ENCODE data around the gene PTPRR. TPM values are rescaled to one million over a fixed set of nuclear protein-coding genes. Genes with fewer than 3 reads are reported as not detected.

PTPRR gene
- total RNA-seq, 4 donors from 2014 or later = not detected

- no peak for TF ChIP-seq POLR2A (IDR thresholded peaks at IDR 0.05)
- TF ChIP-seq EP300 (IDR thresholded peaks at IDR 0.05) = no peak
- no peak for TF ChIP-seq CTCF (IDR thresholded peaks at IDR 0.05)
- TF ChIP-seq POLR2AphosphoS5 (IDR thresholded peaks at IDR 0.05) = no peak
- Histone ChIP-seq H3K4me1 (no peaks in the 10 kb centered on the region), H3K9me3 (no peaks in the 10 kb centered on the region), H3K27ac (no peak overlapping the region), H3K27me3 (no peaks in the 10 kb centered on the region), H3K4me3 (no peak overlapping the region), H3K36me3 (no peaks in the 10 kb centered on the region)
- DNase-seq (ENCODE audit: low spot score in 2 of 2) = no peak
- WGBS = 100% methylated on average over 1 of the region's 1 CpG
Observed at GRCh38 chr12:70895956-70896355, 24.6 kb downstream of the PTPRR start.

GRCh38 chr12:70892593-70892992, 27.9 kb downstream of the PTPRR start:
- H3K36me3 ChIP-seq = no peaks in the 10 kb centered on the region
- no peaks in the 10 kb centered on the region for H3K9me3 ChIP-seq
- no peaks in the 10 kb centered on the region for H3K27me3 ChIP-seq
- WGBS = 89% methylated on average over 5 of the region's 5 CpGs
- no peak overlapping the region for H3K4me3 ChIP-seq
- no peaks in the 10 kb centered on the region for H3K4me1 ChIP-seq
- H3K27ac ChIP-seq = no peak overlapping the region
- TF ChIP-seq POLR2AphosphoS5 (IDR thresholded peaks at IDR 0.05) (no peak), POLR2A (IDR thresholded peaks at IDR 0.05) (no peak), CTCF (IDR thresholded peaks at IDR 0.05) (no peak), EP300 (IDR thresholded peaks at IDR 0.05) (no peak)
- no peak for DNase-seq (ENCODE audit: low spot score in 2 of 2)

GRCh38 chr12:70890895-70891832, 29.4 kb downstream of the PTPRR start:
- TF ChIP-seq CTCF (IDR thresholded peaks at IDR 0.05) = no peak
- no peak for TF ChIP-seq POLR2AphosphoS5 (IDR thresholded peaks at IDR 0.05)
- TF ChIP-seq POLR2A (IDR thresholded peaks at IDR 0.05) = no peak
- no peaks in the 10 kb centered on the region for H3K4me1 ChIP-seq
- H3K4me3 ChIP-seq = no peak overlapping the region
- no peaks in the 10 kb centered on the region for H3K9me3 ChIP-seq
- DNase-seq (ENCODE audit: low spot score in 2 of 2) = no peak
- no peaks in the 10 kb centered on the region for H3K27me3 ChIP-seq
- 22% methylated on average over 1 of the region's 1 CpG for WGBS
- no peak overlapping the region for H3K27ac ChIP-seq
- no peaks in the 10 kb centered on the region for H3K36me3 ChIP-seq

GRCh38 chr12:70885956-70886355, 34.6 kb downstream of the PTPRR start:
- DNase-seq (ENCODE audit: low spot score in 2 of 2) = no peak
- Histone ChIP-seq H3K4me1 (no peaks in the 10 kb centered on the region), H3K27me3 (no peaks in the 10 kb centered on the region), H3K9me3 (no peaks in the 10 kb centered on the region), H3K36me3 (no peaks in the 10 kb centered on the region), H3K27ac (no peak overlapping the region), H3K4me3 (no peak overlapping the region)
- WGBS = 51% methylated on average over 3 of the region's 3 CpGs
- TF ChIP-seq POLR2AphosphoS5 (IDR thresholded peaks at IDR 0.05) (no peak), POLR2A (IDR thresholded peaks at IDR 0.05) (no peak), CTCF (IDR thresholded peaks at IDR 0.05) (no peak), EP300 (IDR thresholded peaks at IDR 0.05) (no peak)

- no peak overlapping the region for H3K4me3 ChIP-seq
- no peaks in the 10 kb centered on the region for H3K9me3 ChIP-seq
- H3K4me1 ChIP-seq = no peaks in the 10 kb centered on the region
- no peaks in the 10 kb centered on the region for H3K27me3 ChIP-seq
- DNase-seq (ENCODE audit: low spot score in 2 of 2) = no peak
- 15% methylated on average over 1 of the region's 1 CpG for WGBS
- TF ChIP-seq POLR2A (IDR thresholded peaks at IDR 0.05) (no peak), EP300 (IDR thresholded peaks at IDR 0.05) (no peak), POLR2AphosphoS5 (IDR thresholded peaks at IDR 0.05) (no peak), CTCF (IDR thresholded peaks at IDR 0.05) (no peak)
- H3K36me3 ChIP-seq = no peaks in the 10 kb centered on the region
- no peak overlapping the region for H3K27ac ChIP-seq
Observed at GRCh38 chr12:70883855-70884254, 36.7 kb downstream of the PTPRR start.

Data from suprapubic skin (tissue), 4 donors.